ENCODE results near the gene COX4I1. TPM values are rescaled to one million over a fixed set of nuclear protein-coding genes. Genes with fewer than 3 reads are reported as not detected.

The COX4I1 gene
- total and polyA plus RNA-seq, 9 of the 15 experiments (the other 6 are each of a cell fraction or from before 2014, with no cell fraction given): 651 to 2,356 (median 1,032) TPM

DNA sequence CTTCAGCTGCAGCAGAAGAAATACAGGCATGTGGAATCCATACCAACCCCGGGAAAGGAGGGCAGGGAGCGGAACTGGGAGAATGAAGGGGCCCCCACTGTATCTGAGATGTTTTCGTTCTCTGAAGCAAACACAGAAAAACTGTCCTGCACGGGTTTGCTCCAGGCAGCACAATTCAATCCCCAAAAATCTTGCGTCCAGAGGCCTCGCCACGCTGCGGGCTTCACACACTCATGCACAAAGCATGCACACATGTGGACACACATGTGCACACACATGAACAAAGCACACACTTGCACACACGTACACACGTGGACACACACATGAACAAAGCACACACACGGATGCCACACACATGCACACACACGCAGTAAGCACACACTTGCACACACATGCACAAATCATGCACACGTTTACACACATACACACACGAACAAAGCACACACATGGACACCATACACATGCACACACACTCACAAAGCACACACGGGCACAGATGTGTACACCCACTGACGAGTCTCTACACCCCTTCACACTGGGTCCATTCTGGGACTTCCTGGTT is 27.3 kb downstream of the COX4I1 start:
- no peak overlapping the region for H3K9ac ChIP-seq (ENCODE audit: insufficient read depth in 1 of 2, low read depth in 2 of 2, low read length in 2 of 2)
- intact Hi-C loops (cut with micrococcal nuclease): no loop called here
- no peaks in the 10 kb centered on the region for H3K9me1 ChIP-seq (ENCODE audit: control insufficient read depth, insufficient read depth, low read length)
- no peaks in the 10 kb centered on the region for H3K36me3 ChIP-seq (ENCODE audit: control insufficient read depth, insufficient read depth, low read length)
- no peaks in the 10 kb centered on the region for H3K79me2 ChIP-seq (ENCODE audit: control insufficient read depth, insufficient read depth, low read length)
- peaks cover 14 to 58% of the 10 kb centered on the region in 2 experiments for H3K27me3 ChIP-seq (ENCODE audit: control insufficient read depth in 2 of 2, insufficient read depth in 2 of 2, low read length in 2 of 2)
- no peaks in the 10 kb centered on the region for H3K9me3 ChIP-seq (replicated peaks; ENCODE audit: control insufficient read depth, insufficient read depth, low read depth, low read length)
- DNase-seq (ENCODE audit: extremely low read depth in 1 of 4, low spot score in 3 of 4) (no peak), FAIRE-seq (no peak), ATAC-seq (no peak)
- in situ Hi-C loops (cut with MboI): loop anchor here (10.0 kb wide), 1 partner anchor 688 kb away; the partner anchor contains the start of gene FOXF1
- H4K20me1 ChIP-seq (replicated peaks; ENCODE audit: control insufficient read depth, insufficient read depth, low read length): no peaks in the 10 kb centered on the region
- H3K4me1 ChIP-seq (replicated peaks in 1 of 2; ENCODE audit: control insufficient read depth in 2 of 2, insufficient read depth in 2 of 2, low read length in 2 of 2): peaks cover 0 to 3% of the 10 kb centered on the region in 2 experiments; a peak in 1 of 5 replicates
- ChIA-PET POLR2A (no interaction called here), CTCF (ENCODE audit: low intra/inter-chr PET ratio) (no interaction called here)
- BruUV-seq (replicated peaks): no TSS peak
- no peak overlapping the region for H3K4me2 ChIP-seq (ENCODE audit: insufficient read depth, low read length)
- no peak overlapping the region for H3K4me3 ChIP-seq
- no peak overlapping the region for H2AFZ ChIP-seq (ENCODE audit: low read depth, low read length)
- no peak overlapping the region for H3K27ac ChIP-seq (ENCODE audit: extremely low read depth, low read depth, low read length)
- TF ChIP-seq, protein P1, sequence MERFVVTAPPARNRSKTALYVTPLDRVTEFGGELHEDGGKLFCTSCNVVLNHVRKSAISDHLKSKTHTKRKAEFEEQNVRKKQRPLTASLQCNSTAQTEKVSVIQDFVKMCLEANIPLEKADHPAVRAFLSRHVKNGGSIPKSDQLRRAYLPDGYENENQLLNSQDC (CRISPR knock-in tag; IDR thresholded peaks at IDR 0.05): no peak
- TF ChIP-seq KDM2B (CRISPR knock-in tag; IDR thresholded peaks at IDR 0.05) (no peak), CEBPG (CRISPR knock-in tag; IDR thresholded peaks at IDR 0.05) (no peak), CEBPG (tag; conservative IDR thresholded peaks at IDR 0.05 in 1 of 2, IDR thresholded peaks at IDR 0.05 in 1 of 2) (no peak), ZC3H4 (CRISPR knock-in tag; IDR thresholded peaks at IDR 0.05; ENCODE audit: borderline replicate concordance) (no peak), BCOR (IDR thresholded peaks at IDR 0.05) (no peak), ILK (tag; IDR thresholded peaks at IDR 0.05; ENCODE audit: borderline replicate concordance, low read depth) (no peak), CREB1 (IDR thresholded peaks at IDR 0.05) (no peak), CREB1 (CRISPR knock-in tag; IDR thresholded peaks at IDR 0.05) (no peak), GATAD2A (IDR thresholded peaks at IDR 0.05) (no peak), RFX7 (CRISPR knock-in tag; IDR thresholded peaks at IDR 0.05) (no peak)
- TF ChIP-seq, protein P2, sequence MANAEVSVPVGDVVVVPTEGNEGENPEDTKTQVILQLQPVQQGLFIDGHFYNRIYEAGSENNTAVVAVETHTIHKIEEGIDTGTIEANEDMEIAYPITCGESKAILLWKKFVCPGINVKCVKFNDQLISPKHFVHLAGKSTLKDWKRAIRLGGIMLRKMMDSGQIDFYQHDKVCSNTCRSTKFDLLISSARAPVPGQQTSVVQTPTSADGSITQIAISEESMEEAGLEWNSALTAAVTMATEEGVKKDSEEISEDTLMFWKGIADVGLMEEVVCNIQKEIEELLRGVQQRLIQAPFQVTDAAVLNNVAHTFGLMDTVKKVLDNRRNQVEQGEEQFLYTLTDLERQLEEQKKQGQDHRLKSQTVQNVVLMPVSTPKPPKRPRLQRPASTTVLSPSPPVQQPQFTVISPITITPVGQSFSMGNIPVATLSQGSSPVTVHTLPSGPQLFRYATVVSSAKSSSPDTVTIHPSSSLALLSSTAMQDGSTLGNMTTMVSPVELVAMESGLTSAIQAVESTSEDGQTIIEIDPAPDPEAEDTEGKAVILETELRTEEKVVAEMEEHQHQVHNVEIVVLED (CRISPR knock-in tag; IDR thresholded peaks at IDR 0.05): no peak
- TF ChIP-seq, protein P3, sequence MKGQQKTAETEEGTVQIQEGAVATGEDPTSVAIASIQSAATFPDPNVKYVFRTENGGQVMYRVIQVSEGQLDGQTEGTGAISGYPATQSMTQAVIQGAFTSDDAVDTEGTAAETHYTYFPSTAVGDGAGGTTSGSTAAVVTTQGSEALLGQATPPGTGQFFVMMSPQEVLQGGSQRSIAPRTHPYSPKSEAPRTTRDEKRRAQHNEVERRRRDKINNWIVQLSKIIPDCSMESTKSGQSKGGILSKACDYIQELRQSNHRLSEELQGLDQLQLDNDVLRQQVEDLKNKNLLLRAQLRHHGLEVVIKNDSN (CRISPR knock-in tag; IDR thresholded peaks at IDR 0.05): no peak
- TF ChIP-seq, protein P4, sequence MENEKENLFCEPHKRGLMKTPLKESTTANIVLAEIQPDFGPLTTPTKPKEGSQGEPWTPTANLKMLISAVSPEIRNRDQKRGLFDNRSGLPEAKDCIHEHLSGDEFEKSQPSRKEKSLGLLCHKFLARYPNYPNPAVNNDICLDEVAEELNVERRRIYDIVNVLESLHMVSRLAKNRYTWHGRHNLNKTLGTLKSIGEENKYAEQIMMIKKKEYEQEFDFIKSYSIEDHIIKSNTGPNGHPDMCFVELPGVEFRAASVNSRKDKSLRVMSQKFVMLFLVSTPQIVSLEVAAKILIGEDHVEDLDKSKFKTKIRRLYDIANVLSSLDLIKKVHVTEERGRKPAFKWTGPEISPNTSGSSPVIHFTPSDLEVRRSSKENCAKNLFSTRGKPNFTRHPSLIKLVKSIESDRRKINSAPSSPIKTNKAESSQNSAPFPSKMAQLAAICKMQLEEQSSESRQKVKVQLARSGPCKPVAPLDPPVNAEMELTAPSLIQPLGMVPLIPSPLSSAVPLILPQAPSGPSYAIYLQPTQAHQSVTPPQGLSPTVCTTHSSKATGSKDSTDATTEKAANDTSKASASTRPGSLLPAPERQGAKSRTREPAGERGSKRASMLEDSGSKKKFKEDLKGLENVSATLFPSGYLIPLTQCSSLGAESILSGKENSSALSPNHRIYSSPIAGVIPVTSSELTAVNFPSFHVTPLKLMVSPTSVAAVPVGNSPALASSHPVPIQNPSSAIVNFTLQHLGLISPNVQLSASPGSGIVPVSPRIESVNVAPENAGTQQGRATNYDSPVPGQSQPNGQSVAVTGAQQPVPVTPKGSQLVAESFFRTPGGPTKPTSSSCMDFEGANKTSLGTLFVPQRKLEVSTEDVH (IDR thresholded peaks at IDR 0.05; ENCODE audit: low read depth, partially characterized antibody): no peak
- WGBS (ENCODE audit: insufficient coverage, low coverage, missing lambda C conversion rate): under 1% methylated on average over 16 of the region's 16 CpGs
